GM23248 (cell line): ENCODE data around the gene BTC.

ENCODE experiments used
- EZH2 ChIP-seq: fragments of 200-600 bp; sonication (generic); IDR thresholded peaks from 2 replicates; pipeline ENCODE4 v1.6.1; 2018; ENCODE audit warnings: antibody characterized with exemption, mild to moderate bottlenecking; ENCODE audit not compliant: insufficient read depth, poor library complexity, severe bottlenecking
- EZH2phosphoT487 ChIP-seq: fragments of 200-600 bp; sonication (generic); IDR thresholded peaks from 2 replicates; pipeline ENCODE4 v1.6.1; 2018; ENCODE audit warnings: antibody characterized with exemption, moderate library complexity, mild to moderate bottlenecking, low read depth; ENCODE audit not compliant: insufficient read depth

GRCh38 chr4:74805601-74806000, 11.3 kb upstream of the BTC start:
- TF ChIP-seq EZH2phosphoT487 (no peak), EZH2 (no peak)
